Measurements from ENCODE around the gene HSPA13. TPM values are rescaled to one million over a fixed set of nuclear protein-coding genes. Genes with fewer than 3 reads are reported as not detected.

The HSPA13 gene
- total RNA-seq, 1 donor from 2014 or later, result 67.2 TPM

- H3K4me1 Mint-ChIP-seq (ENCODE audit: low read depth, unreplicated experiment), result no peaks in the 10 kb centered on the region
- no peak overlapping the region for H3K4me3 Mint-ChIP-seq (ENCODE audit: unreplicated experiment)
- no peaks in the 10 kb centered on the region for H3K36me3 Mint-ChIP-seq (ENCODE audit: low read depth, unreplicated experiment)
- H3K27me3 ChIP-seq (ENCODE audit: insufficient read depth, low read length), result no peaks in the 10 kb centered on the region
- H3K79me2 ChIP-seq (ENCODE audit: insufficient read depth, low read length), result no peaks in the 10 kb centered on the region
- peaks cover 3% of the 10 kb centered on the region for H3K9me3 Mint-ChIP-seq (ENCODE audit: unreplicated experiment)
- no peak overlapping the region for H3K27ac ChIP-seq (ENCODE audit: low read depth, low read length)
- no peaks in the 10 kb centered on the region for H4K20me1 ChIP-seq (ENCODE audit: insufficient read depth, low read length)
- no peaks in the 10 kb centered on the region for H3K9me3 ChIP-seq (ENCODE audit: insufficient read depth, low read depth, low read length)
- no peak overlapping the region for H3K4me2 ChIP-seq (ENCODE audit: low read length)
- H2AFZ ChIP-seq (ENCODE audit: low read depth, low read length), result no peak overlapping the region
- H3K27me3 Mint-ChIP-seq (ENCODE audit: low read depth, unreplicated experiment), result no peaks in the 10 kb centered on the region
- DNase-seq (ENCODE audit: low read depth), result no peak
- no peak overlapping the region for H3K4me3 ChIP-seq (ENCODE audit: insufficient read depth, low read depth, low read length)
- TF ChIP-seq CTCF (IDR thresholded peaks at IDR 0.05; ENCODE audit: insufficient read depth, low read depth, low read length) (no peak), EZH2 (IDR thresholded peaks at IDR 0.05; ENCODE audit: insufficient read depth, low read length) (no peak)
- H3K9ac ChIP-seq (ENCODE audit: low read length), result no peak overlapping the region
- H3K27ac Mint-ChIP-seq (ENCODE audit: unreplicated experiment), result no peak overlapping the region
- no peaks in the 10 kb centered on the region for H3K36me3 ChIP-seq (ENCODE audit: insufficient read depth, low read length)
- H3K4me1 ChIP-seq (ENCODE audit: insufficient read depth, low read length), result no peaks in the 10 kb centered on the region
- no peak for FAIRE-seq
These were observed 24.2 kb downstream of the HSPA13 start for GRCh38 chr21:14358775-14359174.

- no peaks in the 10 kb centered on the region for H3K36me3 Mint-ChIP-seq (ENCODE audit: low read depth, unreplicated experiment)
- Histone ChIP-seq H3K4me1 (ENCODE audit: insufficient read depth, low read length) (no peaks in the 10 kb centered on the region), H3K9me3 (ENCODE audit: insufficient read depth, low read depth, low read length) (no peaks in the 10 kb centered on the region), H2AFZ (ENCODE audit: low read depth, low read length) (no peak overlapping the region), H3K9ac (ENCODE audit: low read length) (no peak overlapping the region), H3K4me2 (ENCODE audit: low read length) (no peak overlapping the region), H3K79me2 (ENCODE audit: insufficient read depth, low read length) (no peaks in the 10 kb centered on the region), H3K4me3 (ENCODE audit: insufficient read depth, low read depth, low read length) (no peak overlapping the region), H3K27ac (ENCODE audit: low read depth, low read length) (no peak overlapping the region), H4K20me1 (ENCODE audit: insufficient read depth, low read length) (no peaks in the 10 kb centered on the region), H3K36me3 (ENCODE audit: insufficient read depth, low read length) (no peaks in the 10 kb centered on the region), H3K27me3 (ENCODE audit: insufficient read depth, low read length) (no peaks in the 10 kb centered on the region)
- peaks cover 2% of the 10 kb centered on the region for H3K27me3 Mint-ChIP-seq (ENCODE audit: low read depth, unreplicated experiment)
- DNase-seq (ENCODE audit: low read depth), result no peak
- TF ChIP-seq EZH2 (IDR thresholded peaks at IDR 0.05; ENCODE audit: insufficient read depth, low read length), result no peak
- TF ChIP-seq CTCF (IDR thresholded peaks at IDR 0.05; ENCODE audit: insufficient read depth, low read depth, low read length), result no peak
- H3K27ac Mint-ChIP-seq (ENCODE audit: unreplicated experiment), result no peak overlapping the region
- H3K9me3 Mint-ChIP-seq (ENCODE audit: unreplicated experiment), result no peaks in the 10 kb centered on the region
- no peaks in the 10 kb centered on the region for H3K4me1 Mint-ChIP-seq (ENCODE audit: low read depth, unreplicated experiment)
- H3K4me3 Mint-ChIP-seq (ENCODE audit: unreplicated experiment), result no peak overlapping the region
- FAIRE-seq, result no peak
These were observed 26.2 kb downstream of the HSPA13 start for GRCh38 chr21:14356746-14357145.

- peaks cover 2% of the 10 kb centered on the region for H3K27me3 Mint-ChIP-seq (ENCODE audit: low read depth, unreplicated experiment)
- no peak overlapping the region for H3K27ac Mint-ChIP-seq (ENCODE audit: unreplicated experiment)
- no peak for FAIRE-seq
These were observed 28.4 kb downstream of the HSPA13 start for GRCh38 chr21:14354515-14354914.

More at GRCh38 chr21:14354515-14354914, 28.4 kb downstream of the HSPA13 start:
- no peak for TF ChIP-seq EZH2 (IDR thresholded peaks at IDR 0.05; ENCODE audit: insufficient read depth, low read length)
- no peak for DNase-seq (ENCODE audit: low read depth)
- Mint-ChIP-seq H3K9me3 (ENCODE audit: unreplicated experiment) (no peaks in the 10 kb centered on the region), H3K4me3 (ENCODE audit: unreplicated experiment) (no peak overlapping the region), H3K4me1 (ENCODE audit: low read depth, unreplicated experiment) (no peaks in the 10 kb centered on the region), H3K36me3 (ENCODE audit: low read depth, unreplicated experiment) (no peaks in the 10 kb centered on the region)
- H3K27ac ChIP-seq (ENCODE audit: low read depth, low read length), result no peak overlapping the region
- H3K79me2 ChIP-seq (ENCODE audit: insufficient read depth, low read length), result no peaks in the 10 kb centered on the region
- H3K9me3 ChIP-seq (ENCODE audit: insufficient read depth, low read depth, low read length), result no peaks in the 10 kb centered on the region
- H2AFZ ChIP-seq (ENCODE audit: low read depth, low read length), result no peak overlapping the region
- no peaks in the 10 kb centered on the region for H3K36me3 ChIP-seq (ENCODE audit: insufficient read depth, low read length)
- H3K9ac ChIP-seq (ENCODE audit: low read length), result no peak overlapping the region
- no peaks in the 10 kb centered on the region for H3K4me1 ChIP-seq (ENCODE audit: insufficient read depth, low read length)
- H3K27me3 ChIP-seq (ENCODE audit: insufficient read depth, low read length), result no peaks in the 10 kb centered on the region
- H3K4me2 ChIP-seq (ENCODE audit: low read length), result no peak overlapping the region
- H3K4me3 ChIP-seq (ENCODE audit: insufficient read depth, low read depth, low read length), result no peak overlapping the region
- no peaks in the 10 kb centered on the region for H4K20me1 ChIP-seq (ENCODE audit: insufficient read depth, low read length)

Measured in astrocyte (in vitro differentiated cells and primary cell).